ENCODE measurements around the gene CDH13.

Gene CDH13

GRCh38 chr16:82878466-82878865, 251.7 kb downstream of the CDH13 start:
- no peak for TF ChIP-seq CTCF (IDR thresholded peaks at IDR 0.05; ENCODE audit: poor library complexity, severe bottlenecking)

GRCh38 chr16:82880346-82880745, 253.6 kb downstream of the CDH13 start:
- DNase-seq (ENCODE audit: low spot score) (no peak), ATAC-seq (ENCODE audit: low read depth) (no peak)
- no peak for TF ChIP-seq CTCF (IDR thresholded peaks at IDR 0.05; ENCODE audit: poor library complexity, severe bottlenecking)
- Histone ChIP-seq H3K9me3 (ENCODE audit: severe bottlenecking) (no peaks in the 10 kb centered on the region), H3K4me1 (ENCODE audit: insufficient read depth, poor library complexity, severe bottlenecking) (no peaks in the 10 kb centered on the region), H3K4me3 (ENCODE audit: severe bottlenecking) (no peak overlapping the region), H3K27me3 (ENCODE audit: insufficient read depth, poor library complexity, severe bottlenecking) (no peaks in the 10 kb centered on the region), H3K36me3 (ENCODE audit: low read depth) (no peaks in the 10 kb centered on the region), H3K27ac (ENCODE audit: poor library complexity, severe bottlenecking) (no peak overlapping the region)

More at GRCh38 chr16:82878466-82878865, 251.7 kb downstream of the CDH13 start:
- H3K4me1 ChIP-seq (ENCODE audit: insufficient read depth, poor library complexity, severe bottlenecking): no peaks in the 10 kb centered on the region
- no peak for DNase-seq (ENCODE audit: low spot score)
- H3K27me3 ChIP-seq (ENCODE audit: insufficient read depth, poor library complexity, severe bottlenecking): no peaks in the 10 kb centered on the region
- H3K27ac ChIP-seq (ENCODE audit: poor library complexity, severe bottlenecking): no peak overlapping the region
- no peaks in the 10 kb centered on the region for H3K9me3 ChIP-seq (ENCODE audit: severe bottlenecking)
- H3K36me3 ChIP-seq (ENCODE audit: low read depth): no peaks in the 10 kb centered on the region
- no peak for ATAC-seq (ENCODE audit: low read depth)
- H3K4me3 ChIP-seq (ENCODE audit: severe bottlenecking): no peak overlapping the region

- ATAC-seq (ENCODE audit: low read depth) (no peak), DNase-seq (ENCODE audit: low spot score) (no peak)
- H3K27me3 ChIP-seq (ENCODE audit: insufficient read depth, poor library complexity, severe bottlenecking): no peaks in the 10 kb centered on the region
- H3K27ac ChIP-seq (ENCODE audit: poor library complexity, severe bottlenecking): no peak overlapping the region
- no peaks in the 10 kb centered on the region for H3K4me1 ChIP-seq (ENCODE audit: insufficient read depth, poor library complexity, severe bottlenecking)
- no peaks in the 10 kb centered on the region for H3K9me3 ChIP-seq (ENCODE audit: severe bottlenecking)
- H3K36me3 ChIP-seq (ENCODE audit: low read depth): no peaks in the 10 kb centered on the region
- H3K4me3 ChIP-seq (ENCODE audit: severe bottlenecking): no peak overlapping the region
- TF ChIP-seq CTCF (IDR thresholded peaks at IDR 0.05; ENCODE audit: poor library complexity, severe bottlenecking): no peak
Measured at GRCh38 chr16:82881516-82881915, 254.7 kb downstream of the CDH13 start.

GRCh38 chr16:82882226-82882625, 255.5 kb downstream of the CDH13 start:
- H3K4me1 ChIP-seq (ENCODE audit: insufficient read depth, poor library complexity, severe bottlenecking): no peaks in the 10 kb centered on the region

More at GRCh38 chr16:82882226-82882625, 255.5 kb downstream of the CDH13 start:
- no peak for ATAC-seq (ENCODE audit: low read depth)
- Histone ChIP-seq H3K4me3 (ENCODE audit: severe bottlenecking) (no peak overlapping the region), H3K9me3 (ENCODE audit: severe bottlenecking) (no peaks in the 10 kb centered on the region), H3K36me3 (ENCODE audit: low read depth) (no peaks in the 10 kb centered on the region), H3K27ac (ENCODE audit: poor library complexity, severe bottlenecking) (no peak overlapping the region), H3K27me3 (ENCODE audit: insufficient read depth, poor library complexity, severe bottlenecking) (no peaks in the 10 kb centered on the region)
- no peak for TF ChIP-seq CTCF (IDR thresholded peaks at IDR 0.05; ENCODE audit: poor library complexity, severe bottlenecking)
- DNase-seq (ENCODE audit: low spot score): no peak

Data from RWPE2 (cell line).